Stomach smooth muscle (tissue), 2 donors: ENCODE measurements around the gene INHA.
A peak's percentile ranks its signal among the peaks of the same experiment; 100 is the strongest.

Source experiments
- H3K27ac ChIP-seq: one replicate; pipeline ENCODE4 v1.7.0; 2013; ENCODE audit warnings: mild to moderate bottlenecking, low read length, inconsistent platforms
- H3K27me3 ChIP-seq, 2 donors: one replicate each; pipeline ENCODE4 v1.7.0; 2013; ENCODE audit warnings: low read length in 2 of 2; ENCODE audit not compliant: insufficient read depth in 2 of 2, control insufficient read depth in 1 of 2
- H3K36me3 ChIP-seq, 2 donors: one replicate each; pipeline ENCODE4 v1.7.0; 2013; ENCODE audit warnings: low read length in 2 of 2; ENCODE audit not compliant: control insufficient read depth in 2 of 2, insufficient read depth in 2 of 2
- H3K4me1 ChIP-seq: one replicate; pipeline ENCODE4 v1.7.0; 2013; ENCODE audit warnings: low read length; ENCODE audit not compliant: control insufficient read depth, insufficient read depth
- H3K4me3 ChIP-seq, 2 donors: one replicate each; pipeline ENCODE4 v1.7.0; 2013; ENCODE audit warnings: low read length in 2 of 2
- H3K9ac ChIP-seq, 2 donors: one replicate each; pipeline ENCODE4 v1.7.0; 2013; ENCODE audit warnings: low read length in 2 of 2, mild to moderate bottlenecking in 1 of 2
- H3K9me3 ChIP-seq, 2 donors: one replicate each; pipeline ENCODE4 v1.7.0; 2013; ENCODE audit warnings: low read length in 2 of 2; ENCODE audit not compliant: control insufficient read depth in 2 of 2
- donor health status: healthy.
- donor health status: Pancreatic carcinoma.

Gene INHA

DNA sequence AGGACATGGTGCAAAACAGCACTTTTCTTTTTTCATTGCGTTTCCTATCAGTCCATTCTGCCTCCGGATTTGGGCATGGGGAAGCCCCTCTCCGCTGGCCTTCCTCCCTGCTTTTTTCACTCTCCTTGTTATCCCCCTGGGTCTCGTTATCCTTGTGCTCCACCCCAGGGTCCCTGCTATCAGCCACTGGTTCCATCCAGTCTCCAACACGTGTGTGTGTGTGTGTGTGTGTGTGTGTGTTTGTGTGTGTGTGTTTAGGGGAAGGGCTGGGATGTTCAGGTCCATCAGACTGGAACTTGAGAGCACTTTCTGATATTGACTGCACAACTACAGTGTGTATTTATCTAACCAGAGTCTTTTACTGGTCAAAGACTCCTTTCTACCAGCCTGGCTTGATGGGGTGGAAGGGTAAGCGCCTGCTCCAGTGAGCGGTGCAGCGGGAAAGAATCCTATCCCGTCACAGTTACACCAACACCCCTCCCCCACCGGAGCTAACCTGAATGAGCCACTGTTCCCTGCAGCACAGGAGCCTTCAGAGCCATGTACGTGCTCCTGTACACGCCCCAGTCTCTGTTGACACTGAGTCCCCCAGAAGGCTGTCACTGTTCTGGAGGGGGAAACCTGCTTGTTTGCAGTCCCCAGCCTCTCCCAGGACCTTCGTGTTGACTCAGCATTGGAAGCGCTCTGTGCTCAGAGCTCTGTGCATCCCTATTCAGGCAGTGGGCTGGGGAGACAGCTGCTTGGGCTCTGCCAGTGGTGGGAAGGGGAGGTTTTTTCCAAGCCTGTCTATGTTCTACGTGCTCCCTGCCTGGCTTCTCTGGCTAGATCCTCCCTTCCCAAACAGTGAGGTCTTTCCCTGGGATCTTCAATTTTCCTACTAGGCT is 4.6 kb downstream of the INHA start:
- Histone ChIP-seq H3K27me3 (peaks cover 19 to 25% of the 10 kb centered on the region in 2 donors), H3K27ac (no peak overlapping the region), H3K36me3 (no peaks in the 10 kb centered on the region), H3K4me3 (no peak overlapping the region), H3K9me3 (no peaks in the 10 kb centered on the region), H3K9ac (no peak overlapping the region), H3K4me1 (peaks cover under 1% of the 10 kb centered on the region)

DNA sequence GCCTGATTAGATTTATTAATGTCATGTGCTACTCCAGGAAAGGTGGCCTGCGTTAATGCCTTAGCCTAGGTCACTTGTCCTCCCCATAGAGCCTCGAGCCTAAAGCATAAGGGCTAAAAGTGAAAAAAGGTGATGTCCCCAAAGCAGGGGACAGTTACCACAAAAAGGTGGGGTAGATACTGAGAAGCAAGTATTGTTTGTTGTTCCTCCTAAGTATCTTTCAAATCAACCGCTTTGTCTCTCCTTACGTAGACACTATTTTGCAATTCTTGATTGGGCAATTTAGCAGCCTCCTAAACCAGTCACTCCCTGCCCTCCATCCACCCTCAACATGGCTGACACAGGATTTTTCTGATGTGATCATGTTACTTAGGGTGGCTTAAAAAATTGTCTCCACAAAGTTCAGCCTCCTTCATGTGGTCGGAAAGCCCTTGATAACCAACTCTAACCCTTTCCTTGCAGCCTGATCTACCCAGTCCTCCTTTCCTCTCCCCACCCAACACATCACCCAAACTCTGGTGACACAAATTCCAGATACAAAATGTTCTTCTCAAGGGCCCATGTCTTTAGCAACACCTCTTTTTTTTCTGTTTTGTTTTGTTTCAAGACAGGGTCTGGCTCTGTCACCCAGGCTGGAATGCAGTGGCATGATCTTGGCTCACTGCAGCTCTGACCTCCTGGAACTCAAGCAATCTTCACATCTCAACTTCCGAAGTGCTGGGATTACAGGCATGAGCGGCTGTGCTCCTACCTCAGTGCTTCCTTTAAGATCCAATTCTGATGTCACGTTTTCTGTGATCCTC is 6.9 kb downstream of the INHA start:
- H3K9ac ChIP-seq = no peak overlapping the region
- H3K4me1 ChIP-seq = no peaks in the 10 kb centered on the region
- H3K9me3 ChIP-seq = no peaks in the 10 kb centered on the region
- peaks cover 19 to 25% of the 10 kb centered on the region in 2 donors for H3K27me3 ChIP-seq
- no peak overlapping the region for H3K4me3 ChIP-seq
- H3K36me3 ChIP-seq = no peaks in the 10 kb centered on the region
- H3K27ac ChIP-seq = no peak overlapping the region

DNA sequence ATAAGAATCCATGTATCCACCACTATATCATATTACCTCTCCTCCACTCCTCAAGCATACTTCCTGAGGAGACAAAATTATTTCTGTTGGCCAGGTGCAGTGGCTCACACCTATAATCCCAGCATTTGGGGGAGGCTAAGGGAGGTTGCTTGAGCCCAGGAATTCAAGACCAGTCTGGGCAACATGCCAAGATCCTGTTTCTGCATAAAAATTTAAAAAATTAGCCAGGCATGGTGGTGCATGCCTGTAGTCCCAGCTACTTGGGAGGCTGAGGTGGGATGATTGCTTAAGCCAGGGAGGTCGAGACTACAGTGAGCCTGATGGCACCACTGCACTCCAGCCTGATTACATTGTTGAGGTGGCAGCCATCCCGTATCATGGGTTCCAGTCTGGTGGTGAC is 9.2 kb downstream of the INHA start:
- no peak overlapping the region for H3K4me3 ChIP-seq
- no peak overlapping the region for H3K27ac ChIP-seq

DNA sequence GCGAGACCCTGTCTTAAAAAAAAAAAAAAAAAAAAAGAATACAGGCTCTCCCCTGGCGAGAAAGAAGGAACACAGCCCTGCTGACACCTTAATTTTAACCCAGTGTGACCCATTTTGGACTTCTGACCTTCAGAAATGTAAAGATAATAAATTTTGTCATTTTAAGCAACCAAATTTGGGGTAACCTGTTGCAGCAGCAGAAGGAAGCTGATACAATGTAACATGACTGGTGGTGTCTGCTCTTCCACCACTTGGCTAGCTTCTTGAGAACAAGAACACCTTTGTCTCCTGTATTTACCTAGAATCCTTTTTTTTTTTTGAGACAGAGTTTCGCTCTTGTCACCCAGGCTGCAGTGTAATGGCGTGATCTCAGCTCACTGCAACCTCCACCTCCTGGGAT is 19.0 kb downstream of the INHA start:
- H3K36me3 ChIP-seq = no peaks in the 10 kb centered on the region
- no peaks in the 10 kb centered on the region for H3K4me1 ChIP-seq
- H3K27ac ChIP-seq = no peak overlapping the region
- H3K4me3 ChIP-seq = no peak overlapping the region
- no peaks in the 10 kb centered on the region for H3K9me3 ChIP-seq
- H3K9ac ChIP-seq = no peak overlapping the region
- no peaks in the 10 kb centered on the region for H3K27me3 ChIP-seq

More for the DNA sequence above, 9.2 kb downstream of the INHA start:
- Histone ChIP-seq H3K27me3 (peaks cover 12 to 17% of the 10 kb centered on the region in 2 donors), H3K36me3 (no peaks in the 10 kb centered on the region), H3K9me3 (no peaks in the 10 kb centered on the region), H3K4me1 (no peaks in the 10 kb centered on the region), H3K9ac (no peak overlapping the region)

DNA sequence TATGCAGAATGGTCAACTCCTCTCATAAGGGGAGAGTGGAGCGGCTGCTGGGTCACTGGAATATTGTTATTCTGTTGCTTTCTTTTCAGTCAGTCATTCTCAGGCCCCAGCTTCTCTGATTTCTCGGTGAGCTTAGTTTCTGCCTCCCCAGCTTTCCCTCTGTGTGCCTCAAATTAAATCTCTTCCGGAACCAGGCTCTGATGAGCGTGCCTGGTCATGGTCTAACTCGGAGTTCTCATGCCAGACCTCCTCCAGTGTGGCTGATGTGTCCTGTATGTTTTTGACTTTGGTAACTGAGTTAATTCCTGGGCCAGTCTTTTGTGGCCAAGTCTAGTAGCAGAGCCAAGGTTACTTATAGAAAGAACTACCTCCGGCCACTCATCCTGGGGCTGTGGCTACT is 20.6 kb downstream of the INHA start:
- H3K9me3 ChIP-seq = no peaks in the 10 kb centered on the region

DNA sequence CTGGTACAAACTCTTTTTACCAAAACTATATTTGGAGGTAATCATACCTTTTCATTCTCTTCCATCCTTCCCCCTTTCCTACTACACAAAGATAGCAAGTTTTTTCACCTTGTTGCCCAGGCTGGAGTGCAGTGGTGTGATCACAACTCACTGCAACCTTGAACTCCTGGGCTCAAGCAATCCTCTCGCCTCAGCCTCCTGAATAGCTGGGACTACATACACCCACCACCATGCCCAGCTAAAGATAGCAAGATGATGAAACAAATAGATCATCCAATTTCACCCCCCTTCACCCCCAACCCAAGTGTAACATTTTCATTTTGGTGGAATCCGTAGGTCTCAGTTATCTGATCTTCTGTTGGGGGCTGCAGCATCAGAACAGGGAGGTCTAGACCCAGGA is 21.0 kb downstream of the INHA start:
- H3K27me3 ChIP-seq = no peaks in the 10 kb centered on the region
- no peaks in the 10 kb centered on the region for H3K36me3 ChIP-seq
- no peak overlapping the region for H3K27ac ChIP-seq
- peaks cover 2% of the 10 kb centered on the region for H3K4me1 ChIP-seq
- no peak overlapping the region for H3K4me3 ChIP-seq
- H3K9me3 ChIP-seq = no peaks in the 10 kb centered on the region
- H3K9ac ChIP-seq = no peak overlapping the region

More for the DNA sequence above, 20.6 kb downstream of the INHA start:
- H3K36me3 ChIP-seq = no peaks in the 10 kb centered on the region
- no peak overlapping the region for H3K4me3 ChIP-seq
- H3K27me3 ChIP-seq = no peaks in the 10 kb centered on the region
- H3K27ac ChIP-seq = no peak overlapping the region
- H3K4me1 ChIP-seq = no peaks in the 10 kb centered on the region
- no peak overlapping the region for H3K9ac ChIP-seq

DNA sequence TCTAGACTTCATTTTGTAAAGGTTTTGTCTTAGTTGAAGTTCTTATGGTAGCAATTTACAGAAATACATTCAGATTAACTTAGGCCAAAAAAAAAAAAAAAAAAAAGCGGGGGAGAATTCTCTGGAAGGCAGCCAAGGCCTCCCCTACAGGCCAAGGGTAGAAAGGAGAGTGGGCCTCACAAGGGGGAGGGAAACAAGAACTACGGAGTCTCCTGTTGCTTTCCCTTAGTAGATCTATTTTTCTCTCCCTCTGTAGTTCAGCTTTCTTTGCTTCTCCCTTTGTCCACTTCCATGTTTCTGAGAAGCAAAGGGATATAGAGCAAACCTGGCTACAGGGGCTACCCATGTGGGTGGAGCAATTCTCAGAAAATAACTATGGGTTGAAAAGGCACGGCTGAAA is 23.1 kb downstream of the INHA start:
- Histone ChIP-seq H3K4me3 (no peak overlapping the region), H3K27ac (no peak overlapping the region), H3K36me3 (no peaks in the 10 kb centered on the region), H3K9me3 (no peaks in the 10 kb centered on the region), H3K9ac (no peak overlapping the region), H3K27me3 (no peaks in the 10 kb centered on the region), H3K4me1 (peaks cover 9% of the 10 kb centered on the region)

DNA sequence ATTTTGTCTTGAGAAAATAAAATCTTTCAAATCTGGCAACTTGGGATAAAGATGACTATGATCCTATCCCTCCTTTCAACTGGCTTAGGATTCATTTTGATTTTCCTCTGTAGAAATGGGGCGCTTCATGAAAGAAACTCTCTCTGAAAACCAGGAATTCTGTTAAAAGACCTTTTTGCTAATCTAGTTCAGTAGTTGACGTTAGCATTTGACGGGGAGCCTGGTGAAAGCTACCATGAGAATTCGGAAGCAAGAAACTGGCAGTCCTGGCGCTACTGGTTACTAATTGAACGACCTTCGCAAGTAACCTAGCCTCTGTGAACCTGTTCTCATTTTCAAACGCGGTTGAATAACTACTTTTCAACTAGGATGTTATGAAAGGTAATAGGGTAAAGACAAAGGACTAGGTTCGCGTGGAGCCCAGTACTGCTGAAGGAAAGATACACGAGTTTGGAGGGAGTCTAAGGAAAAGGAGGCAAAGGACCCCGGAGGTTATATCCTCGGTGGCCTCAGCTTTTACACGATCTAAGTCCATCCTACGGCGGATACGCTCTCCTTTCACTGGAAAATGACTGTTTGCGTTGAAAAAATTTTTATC is 24.9 kb downstream of the INHA start:
- Histone ChIP-seq H3K9me3 (no peaks in the 10 kb centered on the region), H3K4me1 (peaks cover 9% of the 10 kb centered on the region), H3K4me3 (peak overlapping the region; percentile 96), H3K27me3 (no peaks in the 10 kb centered on the region), H3K36me3 (peaks cover 4 to 9% of the 10 kb centered on the region in 2 donors), H3K27ac (peak overlapping the region; percentile 89), H3K9ac (peak overlapping the region; percentile 85 to 93)

DNA sequence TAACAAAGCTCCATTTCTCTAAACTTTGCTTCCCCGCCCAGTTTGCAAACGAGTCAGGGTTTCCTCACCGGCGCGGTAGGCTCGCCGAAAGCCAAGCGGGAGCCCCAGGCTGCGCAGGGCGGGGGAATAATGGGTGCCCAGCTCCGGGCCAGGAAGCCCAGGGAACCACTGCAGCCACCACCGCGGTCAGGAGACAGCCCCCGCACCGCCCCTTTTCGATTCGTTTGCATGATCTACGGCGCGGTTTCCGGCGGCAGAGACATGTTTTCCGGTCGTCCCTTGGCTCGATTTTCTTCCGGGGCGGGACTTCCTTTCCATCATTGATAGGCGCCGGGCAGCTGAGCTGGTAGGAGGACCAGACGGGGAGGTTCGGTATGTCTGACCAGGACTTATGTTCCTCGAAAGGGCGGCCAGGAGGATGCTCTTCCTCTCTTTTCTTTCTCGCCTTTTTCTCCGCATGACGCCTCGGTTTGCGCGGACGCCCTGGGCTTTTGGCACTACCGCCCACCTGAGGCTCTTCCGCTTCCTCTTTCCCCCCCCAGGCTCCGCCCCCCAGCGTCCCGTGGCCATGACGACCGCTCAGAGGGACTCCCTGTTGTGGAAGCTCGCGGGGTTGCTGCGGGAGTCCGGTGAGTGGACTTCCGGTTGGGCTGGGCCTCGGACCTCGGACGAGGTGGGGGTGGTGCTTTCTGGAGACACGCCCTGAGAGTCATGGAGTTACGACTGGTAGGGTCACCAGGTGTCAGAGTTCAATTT is 25.6 kb downstream of the INHA start, which contains the start of gene STK11IP:
Gene STK11IP, plus strand, starts transcription at position 306 of the 756 bp plus-strand sequence. Its CDS starts 263 bp downstream, at position 569.
- H3K9me3 ChIP-seq = no peaks in the 10 kb centered on the region
- peak within 1 kb of the TSS; percentile 85 to 93 for H3K9ac ChIP-seq
- H3K4me1 ChIP-seq = peaks cover 9% of the 10 kb centered on the region
- peak within 1 kb of the TSS; percentile 96 for H3K4me3 ChIP-seq
- peaks cover 8 to 16% of the 10 kb centered on the region in 2 donors for H3K36me3 ChIP-seq
- no peaks in the 10 kb centered on the region for H3K27me3 ChIP-seq
- H3K27ac ChIP-seq = peak within 1 kb of the TSS; percentile 89
